ENCODE data around the gene KNSTRN.

The KNSTRN gene

DNA sequence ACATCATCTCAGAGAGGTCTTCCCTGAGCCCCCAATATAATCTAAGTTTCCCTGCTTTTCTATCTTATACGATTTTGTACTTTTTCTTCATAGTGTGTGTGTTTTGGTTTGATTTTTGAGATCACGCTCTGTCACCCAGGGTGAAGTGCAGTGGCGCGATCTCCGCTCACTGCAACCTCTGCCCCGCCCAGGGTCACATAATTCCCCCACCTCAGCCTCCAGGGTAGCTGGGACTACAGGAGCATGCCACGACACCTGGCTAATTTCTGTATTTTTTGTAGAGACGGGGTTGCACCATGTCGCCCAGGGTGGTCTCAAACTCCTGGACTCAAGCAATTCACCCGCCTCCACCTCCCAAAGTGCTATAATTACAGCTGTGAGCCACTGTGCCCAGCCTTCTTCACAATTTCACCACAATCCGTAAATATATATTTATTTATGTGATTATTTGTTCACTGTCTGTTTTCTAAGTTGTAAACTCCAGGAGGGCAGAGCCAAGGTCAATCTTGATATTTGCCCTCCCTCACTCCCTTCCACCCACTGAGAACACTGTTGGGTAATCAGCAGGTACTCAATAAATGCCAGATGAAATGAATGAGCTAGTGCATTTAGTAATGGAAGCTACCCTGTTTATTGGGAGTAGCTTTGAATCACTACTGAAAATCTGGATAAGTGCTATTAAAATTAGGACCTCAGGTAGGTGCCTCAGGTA, 547 bp upstream of the KNSTRN start:
- no peak for DNase-seq
- intact Hi-C loops (cut with DNase I) = no loop called here

- DNase-seq = no peak
- intact Hi-C loops (cut with DNase I) = no loop called here
Measured at GRCh38 chr15:40386480-40386879, 4.0 kb downstream of the KNSTRN start.

DNA sequence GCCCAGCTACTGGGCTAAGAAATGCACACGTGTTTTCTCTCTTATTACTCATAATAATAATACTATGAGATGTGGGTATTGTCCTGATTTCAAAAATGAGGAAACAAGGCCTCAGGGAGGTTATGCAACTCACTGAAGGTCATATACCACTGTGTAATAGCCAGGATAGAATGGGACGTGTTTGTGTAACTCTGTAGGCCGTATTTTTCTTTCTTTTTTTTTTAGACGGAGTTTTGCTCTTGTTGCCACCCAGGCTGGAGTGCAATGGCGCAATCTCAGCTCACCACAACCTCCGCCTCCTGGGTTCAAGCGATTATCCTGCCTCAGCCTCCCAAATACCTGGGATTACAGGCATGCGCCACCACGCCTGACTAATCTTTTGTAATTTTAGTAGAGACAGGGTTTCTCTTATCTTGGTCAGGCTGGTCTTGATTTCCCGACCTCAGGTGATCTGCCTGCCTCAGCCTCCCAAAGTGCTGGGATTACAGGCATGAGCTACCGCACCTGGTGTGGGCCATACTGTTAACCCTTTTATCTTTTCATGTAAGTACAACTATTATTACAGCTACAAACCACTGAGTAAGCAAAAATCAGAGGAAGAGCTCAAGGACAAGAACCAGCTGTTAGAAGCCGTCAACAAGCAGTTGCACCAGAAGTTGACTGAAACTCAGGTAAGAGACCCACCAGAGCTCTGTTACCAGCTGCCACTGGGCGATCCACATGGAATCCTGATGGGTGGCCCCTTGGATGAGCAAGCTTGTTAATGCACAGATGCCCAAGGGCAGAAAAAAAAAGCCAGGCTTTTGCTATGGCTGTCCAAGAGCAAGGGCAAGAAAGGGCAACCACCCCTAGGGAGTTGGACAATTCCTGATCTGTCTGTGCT, 6.7 kb downstream of the KNSTRN start:
- intact Hi-C loops (cut with DNase I) = no loop called here
- no peak for DNase-seq

GRCh38 chr15:40389824-40390595, 7.5 kb downstream of the KNSTRN start:
- no peak for DNase-seq
- intact Hi-C loops (cut with DNase I) = no loop called here

GRCh38 chr15:40392986-40393948, 10.7 kb downstream of the KNSTRN start:
- no peak for DNase-seq
- intact Hi-C loops (cut with DNase I) = no loop called here

- no peak for DNase-seq
- intact Hi-C loops (cut with DNase I) = no loop called here
Measured at GRCh38 chr15:40397688-40398412, 15.3 kb downstream of the KNSTRN start.

- peak in 17 of 42 donors; percentile 10 to 58 (median 36) for DNase-seq
Measured at GRCh38 chr15:40398413-40398873, 15.9 kb downstream of the KNSTRN start.

GRCh38 chr15:40399370-40399769, 16.8 kb downstream of the KNSTRN start:
- intact Hi-C loops (cut with DNase I) = no loop called here
- DNase-seq = no peak

More at GRCh38 chr15:40398413-40398873, 15.9 kb downstream of the KNSTRN start:
- intact Hi-C loops (cut with DNase I) = no loop called here

- intact Hi-C loops (cut with DNase I) = no loop called here
- peak; percentile 94 to 99 (median 98) for DNase-seq
Measured at GRCh38 chr15:40405501-40406381, 23.2 kb downstream of the KNSTRN start, which contains the start of gene IVD. TSS of gene IVD (plus strand) at chr15:40405795. CDS start at chr15:40405828, 33 bp downstream.

DNA sequence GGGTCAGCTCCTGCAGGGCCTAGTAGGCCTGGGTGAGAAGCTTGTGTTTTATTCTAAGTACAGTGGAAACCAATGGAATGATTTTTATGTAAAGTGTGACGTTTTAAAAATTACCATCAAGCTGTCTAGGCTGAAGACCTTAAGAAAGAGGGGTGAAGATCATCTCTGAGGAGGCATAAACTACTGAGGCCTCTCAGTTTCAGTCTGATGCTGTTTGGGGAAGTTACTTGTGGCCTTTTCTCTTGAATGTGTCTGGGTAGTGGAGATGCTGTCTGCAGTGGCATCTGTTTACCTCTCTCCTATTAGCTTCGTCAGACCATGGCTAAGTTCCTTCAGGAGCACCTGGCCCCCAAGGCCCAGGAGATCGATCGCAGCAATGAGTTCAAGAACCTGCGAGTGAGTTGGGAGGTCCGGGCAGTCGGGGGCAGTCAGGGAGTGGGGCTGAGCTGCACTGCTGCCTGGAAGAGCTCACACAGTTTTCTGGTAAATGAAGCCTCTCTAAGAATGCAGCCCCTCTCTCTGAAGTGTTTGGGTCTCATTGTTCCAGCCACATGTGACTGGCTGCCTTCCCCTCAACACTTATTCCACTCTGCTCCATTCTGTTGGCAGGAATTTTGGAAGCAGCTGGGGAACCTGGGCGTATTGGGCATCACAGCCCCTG, 24.9 kb downstream of the KNSTRN start:
- DNase-seq = no peak

GRCh38 chr15:40409366-40409765, 26.8 kb downstream of the KNSTRN start:
- no peak for DNase-seq
- intact Hi-C loops (cut with DNase I) = no loop called here

More for the DNA sequence above, 24.9 kb downstream of the KNSTRN start:
- intact Hi-C loops (cut with DNase I) = no loop called here

DNA sequence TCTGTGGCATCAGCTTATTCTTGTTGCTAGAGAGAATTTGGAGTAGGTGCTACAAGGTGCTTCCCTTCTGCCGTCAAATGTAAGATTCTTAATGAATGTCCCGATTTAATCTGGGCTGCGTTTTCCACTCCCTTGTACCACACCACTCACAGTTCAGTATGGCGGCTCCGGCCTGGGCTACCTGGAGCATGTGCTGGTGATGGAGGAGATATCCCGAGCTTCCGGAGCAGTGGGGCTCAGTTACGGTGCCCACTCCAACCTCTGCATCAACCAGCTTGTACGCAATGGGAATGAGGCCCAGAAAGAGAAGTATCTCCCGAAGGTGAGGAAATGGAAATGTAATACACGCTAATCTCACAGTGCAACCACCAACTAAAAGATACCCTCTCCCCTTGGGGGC, 28.0 kb downstream of the KNSTRN start:
- intact Hi-C loops (cut with DNase I) = loop anchor here (10.0 kb wide), 1 partner anchor 366 kb away; no protein-coding TSS in a partner anchor
- DNase-seq = no peak

GRCh38 chr15:40412095-40412759, 29.7 kb downstream of the KNSTRN start:
- intact Hi-C loops (cut with DNase I) = loop anchor here (10.0 kb wide), 1 partner anchor 367 kb away; no protein-coding TSS in a partner anchor

GRCh38 chr15:40413036-40413435, 30.5 kb downstream of the KNSTRN start:
- DNase-seq = peak in 1 of 42 donors; percentile 10
- intact Hi-C loops (cut with DNase I) = loop anchor here (10.0 kb wide), 1 partner anchor 368 kb away; no protein-coding TSS in a partner anchor

More at GRCh38 chr15:40412095-40412759, 29.7 kb downstream of the KNSTRN start:
- peak in 1 of 42 donors; percentile 8 for DNase-seq

GRCh38 chr15:40414816-40415215, 32.3 kb downstream of the KNSTRN start:
- peak in 1 of 42 donors; percentile 14 for DNase-seq
- intact Hi-C loops (cut with DNase I) = loop anchor here (10.0 kb wide), 1 partner anchor 370 kb away; no protein-coding TSS in a partner anchor

All from head of caudate nucleus (tissue), 42 donors.